H1 (cell line): ENCODE data around the gene SPEF2. TPM values are rescaled to one million over a fixed set of nuclear protein-coding genes. Genes with fewer than 3 reads are reported as not detected.

Experiments used
- CTCF ChIA-PET: fragments of 300-600 bp; sonication (Branson Sonifier 250); formaldehyde crosslinking; loops from one replicate; lab custom pipeline; 2021; ENCODE audit not compliant: partially characterized antibody; lab: Charles Lee
- POLR2A ChIA-PET: fragments of 300-600 bp; sonication (Branson Sonifier 250); formaldehyde crosslinking; loops from one replicate; lab custom pipeline; 2021; ENCODE audit warnings: inconsistent platforms; ENCODE audit not compliant: partially characterized antibody; lab: Charles Lee
- DNase-seq, 2 experiments: peaks; one replicate each; pipeline versions ENCODE4 v3.0.0 to v3.0.0-alpha.2; 2010 to 2022; ENCODE audit warnings: low spot score in 2 of 2, low read depth in 1 of 2, mixed read lengths in 1 of 2
- FAIRE-seq: peaks from 2 replicates; lab custom pipeline; 2011; peaks lifted over from hg19 to GRCh38; lab: Jason Lieb, UNC
- H2AFZ ChIP-seq: 2 replicates; pipeline ENCODE4 v1.8.1; 2012; ENCODE audit warnings: low read length, inconsistent platforms
- H2AK5ac ChIP-seq: 2 replicates; pipeline ENCODE4 v1.6.1; 2013; ENCODE audit warnings: low read depth, low read length
- H2BK120ac ChIP-seq: replicated peaks from 2 replicates; pipeline ENCODE3; 2013; ENCODE audit warnings: low read depth, low read length, inconsistent platforms
- H2BK12ac ChIP-seq: 2 replicates; pipeline ENCODE4 v1.6.1; 2013; ENCODE audit warnings: low read depth, low read length
- H2BK15ac ChIP-seq: 2 replicates; pipeline ENCODE4 v1.6.1; 2013; ENCODE audit warnings: low read length
- H2BK20ac ChIP-seq: 2 replicates; pipeline ENCODE4 v1.6.1; 2013; ENCODE audit warnings: low read length
- H2BK5ac ChIP-seq: 2 replicates; pipeline ENCODE4 v1.6.1; 2013; ENCODE audit warnings: low read depth, low read length
- H3K14ac ChIP-seq: 2 replicates; pipeline ENCODE4 v1.6.1; 2013; ENCODE audit warnings: inconsistent platforms; ENCODE audit not compliant: insufficient read length
- H3K18ac ChIP-seq: 2 replicates; pipeline ENCODE4 v1.6.1; 2013; ENCODE audit warnings: low read length; ENCODE audit errors: extremely low read depth
- H3K23ac ChIP-seq: 2 replicates; pipeline ENCODE4 v1.6.1; 2013; ENCODE audit warnings: inconsistent platforms; ENCODE audit not compliant: insufficient read length
- H3K23me2 ChIP-seq: 2 replicates; pipeline ENCODE4 v1.6.1; 2013; ENCODE audit warnings: low read depth, low read length
- H3K27ac ChIP-seq: 2 replicates; pipeline ENCODE4 v1.6.1; 2011; ENCODE audit warnings: low read depth, low read length, inconsistent platforms
- H3K27me3 ChIP-seq, 4 experiments: replicated peaks in 1 of 4; 1 replicate in 1 of 4; 2 replicates in 3 of 4; pipeline versions ENCODE4 v1.6.1 to v1.8.1; 2011 to 2013; ENCODE audit warnings: low read length in 3 of 4, mild to moderate bottlenecking in 3 of 4, inconsistent platforms in 2 of 4, mixed read lengths in 2 of 4, moderate library complexity in 1 of 4; ENCODE audit not compliant: control insufficient read depth in 3 of 4, insufficient read depth in 3 of 4; ENCODE audit errors: extremely low read depth in 1 of 4
- H3K36me3 ChIP-seq, 4 experiments: 2 replicates each; pipeline versions ENCODE4 v1.6.1 to v1.8.1; 2011 to 2013; ENCODE audit warnings: mild to moderate bottlenecking in 4 of 4, low read length in 3 of 4, moderate library complexity in 2 of 4, control low read depth in 1 of 4, inconsistent platforms in 1 of 4; ENCODE audit not compliant: insufficient read depth in 4 of 4, control insufficient read depth in 2 of 4
- H3K4ac ChIP-seq: replicated peaks from 2 replicates; pipeline ENCODE3; 2013; ENCODE audit warnings: low read length, low read depth, mixed read lengths, inconsistent platforms; ENCODE audit not compliant: insufficient read length
- H3K4me1 ChIP-seq, 4 experiments: replicated peaks in 1 of 4; 1 replicate in 1 of 4; 2 replicates in 3 of 4; pipeline versions ENCODE4 v1.6.1 to v1.8.1; 2011 to 2013; ENCODE audit warnings: low read length in 3 of 4, inconsistent platforms in 2 of 4, mixed read lengths in 1 of 4; ENCODE audit not compliant: insufficient read depth in 4 of 4, control insufficient read depth in 3 of 4
- H3K4me2 ChIP-seq, 2 experiments: 2 replicates each; pipeline versions ENCODE4 v1.6.1 to v1.8.1; 2011 to 2013; ENCODE audit warnings: low read depth in 2 of 2, low read length in 2 of 2, control low read depth in 1 of 2, inconsistent platforms in 1 of 2, mild to moderate bottlenecking in 1 of 2; ENCODE audit not compliant: insufficient read depth in 1 of 2
- H3K4me3 ChIP-seq, 4 experiments: fragments of 200-600, 300-600 bp in 1 of 4; sonication (generic), shearing (Covaris generic), sonication (Bioruptor Twin) in 1 of 4; 2 replicates each; pipeline versions ENCODE4 v1.5.1 to v1.8.1; 2011 to 2016; ENCODE audit warnings: low read length in 4 of 4, low read depth in 3 of 4, control low read depth in 2 of 4, inconsistent platforms in 2 of 4, mild to moderate bottlenecking in 2 of 4, mixed read lengths in 1 of 4, moderate library complexity in 1 of 4; ENCODE audit not compliant: insufficient read depth in 2 of 4; ENCODE audit errors: extremely low read depth in 1 of 4
- H3K56ac ChIP-seq: replicated peaks from 2 replicates; pipeline ENCODE3; 2013; ENCODE audit warnings: low read depth, mild to moderate bottlenecking, mixed read lengths, low read length, inconsistent platforms; ENCODE audit not compliant: insufficient read length
- H3K79me1 ChIP-seq: 2 replicates; pipeline ENCODE4 v1.6.1; 2013; ENCODE audit warnings: low read depth, low read length, control low read depth
- H3K79me2 ChIP-seq, 2 experiments: 2 replicates each; pipeline versions ENCODE4 v1.6.1 to v1.8.1; 2012 to 2013; ENCODE audit warnings: low read length in 2 of 2, mild to moderate bottlenecking in 2 of 2, inconsistent platforms in 1 of 2; ENCODE audit not compliant: insufficient read depth in 2 of 2, control insufficient read depth in 1 of 2
- H3K9ac ChIP-seq, 4 experiments: replicated peaks in 1 of 4; 1 replicate in 1 of 4; 2 replicates in 3 of 4; pipeline versions ENCODE4 v1.6.1 to v1.8.1; 2011 to 2013; ENCODE audit warnings: low read depth in 3 of 4, low read length in 3 of 4, control low read depth in 2 of 4, mild to moderate bottlenecking in 2 of 4, moderate library complexity in 2 of 4, inconsistent platforms in 1 of 4; ENCODE audit errors: extremely low read depth in 1 of 4
- H3K9me3 ChIP-seq, 2 experiments: 2 replicates each; pipeline versions ENCODE4 v1.6.1 to v1.8.1; 2012 to 2013; ENCODE audit warnings: mild to moderate bottlenecking in 2 of 2, moderate library complexity in 2 of 2, control low read depth in 1 of 2, inconsistent platforms in 1 of 2, low read depth in 1 of 2, low read length in 1 of 2, mixed read lengths in 1 of 2; ENCODE audit not compliant: insufficient read depth in 2 of 2
- H4K20me1 ChIP-seq, 2 experiments: replicated peaks in 1 of 2; 2 replicates each; pipeline versions ENCODE3 to v1.8.1; 2011 to 2013; ENCODE audit warnings: inconsistent platforms in 2 of 2, low read length in 2 of 2, mild to moderate bottlenecking in 1 of 2; ENCODE audit not compliant: insufficient read depth in 2 of 2, control insufficient read depth in 1 of 2
- H4K5ac ChIP-seq: 2 replicates; pipeline ENCODE4 v1.6.1; 2013; ENCODE audit warnings: low read length, low read depth, mixed read lengths, inconsistent platforms; ENCODE audit not compliant: insufficient read length
- H4K8ac ChIP-seq: 2 replicates; pipeline ENCODE4 v1.8.0; 2013; ENCODE audit warnings: mild to moderate bottlenecking, moderate library complexity, low read length, inconsistent platforms; ENCODE audit not compliant: insufficient read depth; ENCODE audit errors: extremely low read depth
- H4K91ac ChIP-seq: replicated peaks from 2 replicates; pipeline ENCODE3; 2013; ENCODE audit warnings: low read length, mixed read lengths, inconsistent platforms; ENCODE audit not compliant: insufficient read length
- BACH1 ChIP-seq: IDR thresholded peaks from 2 replicates; pipeline ENCODE4 v1.6.1; 2012; ENCODE audit warnings: low read length, improper control_type of control experiment
- CBX5 ChIP-seq: fragments of 300-800, 300-1000 bp; sonication (generic); IDR thresholded peaks from 2 replicates; pipeline ENCODE4 v1.7.1; 2016; ENCODE audit warnings: antibody characterized with exemption, low read length, low read depth
- HDAC6 ChIP-seq: IDR thresholded peaks from one replicate; pipeline ENCODE4 v1.7.1; 2012; ENCODE audit warnings: low read depth, mild to moderate bottlenecking, inconsistent platforms, low read length, moderate library complexity
- KDM4A ChIP-seq: IDR thresholded peaks from one replicate; pipeline ENCODE4 v1.7.1; 2012; ENCODE audit warnings: low read depth, mild to moderate bottlenecking, moderate library complexity, low read length, inconsistent platforms; ENCODE audit not compliant: severe bottlenecking
- KDM5A ChIP-seq: fragments of 200-600 bp; IDR thresholded peaks from 2 replicates; pipeline ENCODE4 v1.7.1; 2012; ENCODE audit warnings: mild to moderate bottlenecking, low read length, inconsistent platforms, mixed read lengths
- NANOG ChIP-seq: IDR thresholded peaks from 2 replicates; pipeline ENCODE4 v1.6.1; 2011; ENCODE audit warnings: low read length, low read depth, mild to moderate bottlenecking, inconsistent platforms; ENCODE audit not compliant: insufficient read depth, poor library complexity, severe bottlenecking
- PHF8 ChIP-seq: fragments of 200-600 bp; sonication (generic); conservative IDR thresholded peaks from 2 replicates; pipeline ENCODE4 v1.7.1; 2012; ENCODE audit warnings: low read depth, mild to moderate bottlenecking, inconsistent platforms, low read length, moderate library complexity
- RXRA ChIP-seq: IDR thresholded peaks from 2 replicates; pipeline ENCODE4 v1.6.1; 2011; ENCODE audit warnings: low read depth, mild to moderate bottlenecking, low read length, moderate library complexity; ENCODE audit not compliant: insufficient read depth
- SIX5 ChIP-seq: IDR thresholded peaks from 2 replicates; pipeline ENCODE4 v1.6.1; 2011; ENCODE audit warnings: mild to moderate bottlenecking, low read depth, low read length
- TAF1 ChIP-seq: IDR thresholded peaks from 2 replicates; pipeline ENCODE4 v1.6.1; 2011; ENCODE audit warnings: mild to moderate bottlenecking, low read depth, low read length
- WGBS, 2 experiments: shearing (Covaris generic) in 1 of 2; methylation state at CpG; one replicate each; pipeline versions ENCODE4 v1.1.6 to v1.1.7; 2013 to 2015; ENCODE audit warnings: low lambda C conversion rate in 2 of 2, mixed read lengths in 2 of 2, inconsistent platforms in 1 of 2, low coverage in 1 of 2, missing lambda C conversion rate in 1 of 2; ENCODE audit not compliant: insufficient replicate concordance in 2 of 2, insufficient coverage in 1 of 2, insufficient read length in 1 of 2; ENCODE audit errors: extremely low coverage in 1 of 2, missing lambda C conversion rate in 1 of 2; 5-methylcytosine and 5-hydroxymethylcytosine counted together
- polyA plus RNA-seq, 7 experiments: library from polyadenylated mRNA; depleted of rRNA in 3 of 7; stranded (reverse) in 5 of 7; unstranded in 2 of 7; fragments of >200 nt in 5 of 7; fragments of 200-250 nt in 2 of 7; gene quantifications; 1 replicate in 5 of 7; 2 replicates in 1 of 7; 4 replicates in 1 of 7; pipeline versions ENCODE4 v1.2.1 to v1.2.3, GENCODE V29; 2011 to 2013; ENCODE audit warnings: missing spikeins in 2 of 7, mixed read lengths in 2 of 7
- total RNA-seq: library from RNA; stranded (reverse); fragmentation: NEBNext Ultra II Directional; extraction: Animal tissue kit (Norgen Biotek cat#: 25700); gene quantifications from 2 replicates; pipeline ENCODE4 v1.2.1, GENCODE V29; 2021
- TF ChIP-seq, protein P1 (sequence below), 3 experiments: IDR thresholded peaks; 1 replicate in 2 of 3; 2 replicates in 1 of 3; pipeline versions ENCODE4 v1.5.1 to v1.6.1; 2011; ENCODE audit warnings: low read length in 3 of 3, mild to moderate bottlenecking in 3 of 3, inconsistent platforms in 2 of 3, low read depth in 1 of 3, moderate library complexity in 1 of 3; ENCODE audit not compliant: insufficient read depth in 1 of 3; ENCODE audit errors: control extremely low read depth in 1 of 3

Gene SPEF2
- total and polyA plus RNA-seq, 2 of the 8 experiments (the other 6 are each of a cell fraction or from before 2014, with no cell fraction given): 0.14 to 0.73 TPM

DNA sequence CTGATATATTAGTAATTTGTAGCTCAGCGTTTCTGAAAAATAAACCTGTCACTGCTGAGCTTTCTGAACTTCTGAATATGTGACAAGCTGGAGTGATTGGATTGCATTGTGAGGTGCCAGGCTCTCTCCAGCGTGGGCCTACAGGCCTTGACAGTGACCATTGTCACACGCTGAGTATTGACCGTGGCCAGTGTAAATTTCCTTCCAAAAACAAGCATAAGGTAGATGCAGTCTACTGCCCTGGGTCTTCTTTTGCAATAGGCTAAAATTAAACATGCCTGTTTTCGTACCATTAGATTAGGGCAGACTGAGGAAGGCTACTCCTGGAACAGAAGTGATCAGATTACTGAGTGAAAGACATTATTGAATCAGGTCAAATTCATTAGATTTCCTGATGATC lies 60.2 kb downstream of the SPEF2 start:
- H2BK12ac ChIP-seq: no peak overlapping the region
- H3K23me2 ChIP-seq: no peaks in the 10 kb centered on the region
- no peak overlapping the region for H3K4me2 ChIP-seq
- ChIA-PET CTCF (interaction anchor here (3.2 kb wide), 1 partner anchor 248 kb away, joined by 16 read pairs; no protein-coding TSS in a partner anchor), POLR2A (interaction anchor here (1.0 kb wide), 1 partner anchor 25 kb away, joined by 3 read pairs; no protein-coding TSS in a partner anchor)
- no peak overlapping the region for H3K18ac ChIP-seq
- no peak overlapping the region for H2AFZ ChIP-seq
- no peaks in the 10 kb centered on the region for H4K20me1 ChIP-seq
- no peak overlapping the region for H3K14ac ChIP-seq
- H3K79me1 ChIP-seq: no peaks in the 10 kb centered on the region
- H3K79me2 ChIP-seq: no peaks in the 10 kb centered on the region
- H3K56ac ChIP-seq: no peak overlapping the region
- no peak overlapping the region for H4K8ac ChIP-seq
- FAIRE-seq: no peak
- H3K4ac ChIP-seq: no peak overlapping the region
- H3K23ac ChIP-seq: no peak overlapping the region
- H2BK5ac ChIP-seq: no peak overlapping the region
- no peak overlapping the region for H4K5ac ChIP-seq
- H3K4me1 ChIP-seq: 0 out of 7 replicates have a peak, but pooled peaks cover 0 to 3% (median 0%) of the 10 kb centered on the region in 4 experiments
- no peaks in the 10 kb centered on the region for H3K9me3 ChIP-seq
- H2BK120ac ChIP-seq: no peak overlapping the region
- no peak overlapping the region for H2BK20ac ChIP-seq
- 93% methylated on average over 5 of the region's 5 CpGs; no CpG with 5 or more reads in 1 of the 2 experiments for WGBS, 2 experiments
- no peak overlapping the region for H3K4me3 ChIP-seq
- H2AK5ac ChIP-seq: no peak overlapping the region
- no peaks in the 10 kb centered on the region for H3K36me3 ChIP-seq
- H3K27ac ChIP-seq: no peak overlapping the region
- no peak for DNase-seq
- H3K27me3 ChIP-seq: no peaks in the 10 kb centered on the region
- no peak overlapping the region for H4K91ac ChIP-seq
- no peak overlapping the region for H3K9ac ChIP-seq
- no peak overlapping the region for H2BK15ac ChIP-seq
- TF ChIP-seq TAF1 (no peak), CBX5 (no peak), KDM5A (no peak), HDAC6 (no peak), NANOG (no peak), BACH1 (no peak), KDM4A (no peak), SIX5 (no peak), PHF8 (no peak), RXRA (no peak)
- TF ChIP-seq, protein P1, sequence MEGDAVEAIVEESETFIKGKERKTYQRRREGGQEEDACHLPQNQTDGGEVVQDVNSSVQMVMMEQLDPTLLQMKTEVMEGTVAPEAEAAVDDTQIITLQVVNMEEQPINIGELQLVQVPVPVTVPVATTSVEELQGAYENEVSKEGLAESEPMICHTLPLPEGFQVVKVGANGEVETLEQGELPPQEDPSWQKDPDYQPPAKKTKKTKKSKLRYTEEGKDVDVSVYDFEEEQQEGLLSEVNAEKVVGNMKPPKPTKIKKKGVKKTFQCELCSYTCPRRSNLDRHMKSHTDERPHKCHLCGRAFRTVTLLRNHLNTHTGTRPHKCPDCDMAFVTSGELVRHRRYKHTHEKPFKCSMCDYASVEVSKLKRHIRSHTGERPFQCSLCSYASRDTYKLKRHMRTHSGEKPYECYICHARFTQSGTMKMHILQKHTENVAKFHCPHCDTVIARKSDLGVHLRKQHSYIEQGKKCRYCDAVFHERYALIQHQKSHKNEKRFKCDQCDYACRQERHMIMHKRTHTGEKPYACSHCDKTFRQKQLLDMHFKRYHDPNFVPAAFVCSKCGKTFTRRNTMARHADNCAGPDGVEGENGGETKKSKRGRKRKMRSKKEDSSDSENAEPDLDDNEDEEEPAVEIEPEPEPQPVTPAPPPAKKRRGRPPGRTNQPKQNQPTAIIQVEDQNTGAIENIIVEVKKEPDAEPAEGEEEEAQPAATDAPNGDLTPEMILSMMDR (IDR thresholded peaks at IDR 0.05; ENCODE audit: control extremely low read depth in 1 of 3, insufficient read depth in 1 of 3, low read depth in 1 of 3, low read length in 3 of 3): no peak
